GM11168 (cell line): ENCODE data around the gene SLC2A2.

Source experiments
- in situ Hi-C: fragments of 300-500 bp; cut with MboI; formaldehyde crosslinking; loops from one replicate; pipeline ENCODE4 v1.12.0; 2022; ENCODE audit warnings: low sequenced_read_pairs; ENCODE audit not compliant: unreplicated experiment

The SLC2A2 gene

DNA sequence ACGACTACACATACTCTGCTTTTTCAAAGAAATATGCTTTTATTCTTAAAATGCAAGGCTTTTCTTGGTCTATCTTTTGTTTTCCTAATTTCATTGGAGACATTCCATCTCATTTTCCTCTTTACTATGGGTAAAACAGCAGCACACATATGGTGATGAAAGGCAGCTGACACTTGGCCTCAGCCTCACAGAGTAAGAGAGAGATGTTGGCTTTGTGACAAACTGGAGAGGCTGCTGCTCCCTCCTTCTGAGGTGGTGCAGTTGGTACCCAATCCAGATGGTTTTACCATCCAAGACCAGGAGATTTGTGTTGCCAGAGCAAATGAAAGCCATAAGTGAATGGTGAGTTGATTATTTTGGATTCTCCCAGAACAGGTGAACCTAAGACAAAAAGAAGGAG is 13.2 kb upstream of the SLC2A2 start:
- in situ Hi-C loops: no loop called here

DNA sequence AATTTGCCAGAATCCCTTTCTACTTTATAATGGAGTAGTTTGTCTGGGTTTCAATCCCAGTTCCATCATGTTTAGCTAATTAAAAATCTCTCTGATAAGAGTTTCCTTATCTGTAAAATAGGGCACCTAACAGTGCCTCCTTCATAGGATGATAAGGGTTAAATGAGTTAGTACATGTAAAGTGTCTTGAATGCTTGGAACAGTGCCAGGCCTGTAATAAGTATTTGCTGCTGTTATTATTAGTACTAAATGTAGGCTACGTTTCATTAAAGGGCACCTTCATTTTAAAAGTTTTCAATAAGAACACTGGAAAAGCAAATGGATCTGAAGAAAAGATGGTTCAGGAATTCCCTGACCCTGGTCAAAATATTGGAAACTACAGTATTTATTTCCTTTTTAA is 11.8 kb upstream of the SLC2A2 start:
- in situ Hi-C loops: no loop called here

DNA sequence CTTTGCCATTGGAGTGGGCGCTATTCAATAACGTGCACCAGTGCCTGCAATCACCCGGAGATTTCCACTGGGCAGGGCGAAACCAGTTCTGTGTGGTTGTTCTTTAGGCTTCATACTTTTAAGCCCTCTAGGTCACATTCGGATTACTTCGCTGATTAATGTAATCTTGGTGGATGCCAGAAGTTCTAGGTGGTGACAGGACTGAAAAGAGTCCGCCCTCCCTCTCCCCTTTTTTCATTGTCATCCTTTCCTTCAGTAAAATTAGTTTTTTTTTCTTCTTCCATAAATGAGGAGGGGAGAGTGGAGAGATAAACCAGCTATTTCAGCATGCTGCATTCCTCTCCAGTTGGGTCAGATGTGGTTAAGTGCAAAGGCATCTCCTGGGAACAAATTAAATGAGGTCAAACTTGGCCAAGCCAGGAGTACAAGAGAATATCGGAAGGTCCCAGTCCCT is 2.3 kb upstream of the SLC2A2 start:
- in situ Hi-C loops: no loop called here

DNA sequence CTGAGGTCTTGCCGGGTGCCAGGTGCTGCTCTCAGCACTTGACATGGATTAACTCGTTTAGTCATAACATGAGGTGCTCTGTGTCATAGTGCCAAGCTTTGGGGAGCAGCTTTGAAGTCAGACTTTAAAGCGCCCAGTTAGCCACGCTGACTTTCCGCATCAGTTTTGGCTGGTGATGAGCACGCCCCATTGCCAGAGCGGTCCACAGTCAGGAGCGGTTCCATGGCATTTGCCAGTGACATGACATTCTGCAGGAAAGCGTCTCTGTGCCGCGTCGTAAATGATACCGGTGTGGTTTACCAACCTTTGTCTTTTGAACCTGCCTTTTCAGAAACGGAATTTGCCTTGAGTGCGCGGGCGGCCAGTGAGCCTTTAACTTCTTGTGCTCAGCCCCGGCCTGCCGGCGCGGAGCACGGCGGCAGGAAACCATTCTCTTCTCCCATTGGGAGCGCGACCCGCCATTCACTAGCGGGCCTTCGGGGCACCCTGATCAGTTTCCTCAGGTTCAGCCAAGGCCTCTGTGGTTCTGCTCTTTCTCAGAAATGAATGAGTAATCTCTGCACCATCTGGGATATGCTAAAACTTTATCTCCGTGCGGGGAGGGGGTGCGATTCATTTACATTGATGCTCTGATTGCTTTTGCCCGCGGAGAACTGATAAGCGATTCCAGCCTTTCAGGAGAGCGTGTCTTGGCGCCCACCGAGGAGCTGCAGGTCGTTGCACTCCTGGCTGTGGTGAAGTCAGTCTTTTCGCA is 1.7 kb upstream of the SLC2A2 start:
- in situ Hi-C loops: no loop called here

DNA sequence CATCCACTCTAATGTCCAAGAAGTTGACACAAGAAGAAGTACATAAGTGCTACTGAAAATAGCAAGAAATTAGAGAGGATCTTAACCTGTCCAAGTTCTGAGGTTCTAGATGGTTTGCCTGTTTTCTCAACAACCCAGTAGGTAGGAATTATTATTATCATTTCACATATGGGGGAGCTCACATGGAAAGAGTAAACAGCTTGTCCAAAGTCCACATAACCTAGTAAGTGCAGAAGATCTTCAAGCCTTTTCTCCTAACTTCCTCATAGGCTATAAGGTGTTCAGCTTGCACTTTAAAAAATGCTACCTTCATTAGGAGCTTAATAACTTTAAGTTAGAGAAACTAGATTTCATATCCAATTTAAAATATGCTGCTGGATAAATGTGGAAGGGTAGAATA is 3.0 kb downstream of the SLC2A2 start:
- in situ Hi-C loops: no loop called here

DNA sequence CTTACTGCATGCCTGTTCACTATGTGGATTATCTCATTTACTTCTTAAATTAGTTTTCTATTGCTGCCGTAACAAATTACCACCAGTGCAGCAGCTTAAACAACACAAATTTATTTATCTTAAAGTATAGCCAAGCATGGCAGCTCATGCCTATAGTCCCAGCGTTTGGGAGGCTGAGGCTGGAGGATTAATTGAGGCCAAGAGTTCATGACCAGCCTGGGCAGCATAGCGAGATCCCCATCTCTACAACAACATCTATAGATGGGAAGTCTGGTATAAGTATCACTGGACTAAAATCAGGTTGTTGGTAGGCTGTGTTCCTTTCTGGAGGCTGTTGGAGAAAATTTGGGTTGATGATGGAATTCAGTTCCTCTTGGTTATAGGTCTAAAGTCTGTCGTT is 5.1 kb downstream of the SLC2A2 start:
- in situ Hi-C loops: no loop called here

DNA sequence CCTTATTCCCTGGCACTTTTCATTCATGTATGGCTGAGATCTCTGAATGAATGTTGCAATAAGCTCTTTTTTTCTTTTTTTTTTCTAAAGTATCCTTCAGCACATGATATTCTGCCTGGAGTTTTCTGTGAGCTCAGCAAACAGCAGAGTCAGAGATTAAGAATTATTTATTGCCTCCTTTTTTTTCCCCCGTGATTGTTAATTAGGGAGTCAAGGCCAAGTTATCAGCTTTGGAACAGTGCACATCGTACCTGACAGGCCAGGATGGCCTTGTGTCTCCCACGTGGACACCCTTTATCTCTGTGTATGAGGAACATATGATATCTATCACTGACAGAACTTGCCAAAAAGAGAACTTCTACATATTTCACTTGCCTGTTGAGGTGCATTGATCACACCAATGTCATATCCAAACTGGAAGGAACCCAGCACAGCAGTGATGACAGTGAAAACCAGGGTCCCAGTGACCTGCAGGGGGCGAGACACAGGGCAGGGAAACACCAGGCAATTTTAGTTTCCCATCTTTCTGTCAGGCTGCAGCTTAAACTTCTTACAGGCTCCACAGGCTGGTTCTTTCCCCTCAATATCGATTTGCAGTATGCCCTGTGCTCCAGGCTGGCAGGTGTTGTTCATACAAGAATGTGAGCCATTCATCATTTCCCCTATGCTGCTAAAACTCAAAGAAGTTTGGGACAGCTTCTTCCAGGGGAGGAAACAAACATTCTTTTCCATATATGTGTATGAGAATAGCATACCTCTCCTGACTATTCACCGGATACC is 8.2 kb downstream of the SLC2A2 start:
- in situ Hi-C loops: no loop called here

DNA sequence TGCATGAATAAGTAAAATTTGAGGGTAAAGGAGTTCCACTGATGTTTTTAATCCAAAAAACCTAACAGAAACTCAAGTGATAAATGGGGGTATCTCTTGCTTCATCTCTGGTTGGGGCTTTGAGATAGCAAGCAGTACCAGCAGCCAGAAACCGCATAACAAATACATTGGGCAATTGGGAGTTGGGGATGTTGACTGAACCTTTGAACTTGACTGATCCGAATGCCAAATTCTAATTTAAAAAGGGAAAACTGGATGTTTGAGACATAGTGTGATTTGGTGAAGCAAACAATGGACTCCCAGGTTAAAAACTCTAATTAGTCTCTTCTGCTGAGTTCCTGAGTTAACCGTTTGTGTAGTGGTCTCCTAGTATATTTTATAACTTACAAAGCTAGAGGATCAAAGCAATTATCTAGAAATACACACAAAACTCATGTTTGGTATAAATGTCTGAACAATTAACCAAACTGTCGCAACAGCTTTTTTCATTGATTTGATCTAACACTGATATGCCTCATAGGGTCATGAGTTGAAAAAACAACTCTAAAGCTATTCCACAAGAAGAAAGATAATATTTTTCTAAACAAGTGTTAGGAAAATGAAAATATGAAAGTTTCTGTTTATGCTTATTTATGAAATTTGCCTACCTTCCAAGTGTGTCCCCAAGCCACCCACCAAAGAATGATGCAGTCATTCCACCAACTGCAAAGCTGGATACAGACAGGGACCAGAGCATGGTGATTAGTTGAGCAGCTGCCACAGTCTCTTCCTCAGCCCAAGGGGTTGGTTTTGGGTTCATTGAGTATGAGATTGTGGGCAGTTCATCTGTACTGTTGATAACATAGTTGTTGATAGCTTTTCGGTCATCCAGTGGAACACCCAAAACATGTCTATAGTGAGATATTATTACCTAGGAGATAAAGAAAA is 12.4 kb downstream of the SLC2A2 start:
- in situ Hi-C loops: no loop called here

DNA sequence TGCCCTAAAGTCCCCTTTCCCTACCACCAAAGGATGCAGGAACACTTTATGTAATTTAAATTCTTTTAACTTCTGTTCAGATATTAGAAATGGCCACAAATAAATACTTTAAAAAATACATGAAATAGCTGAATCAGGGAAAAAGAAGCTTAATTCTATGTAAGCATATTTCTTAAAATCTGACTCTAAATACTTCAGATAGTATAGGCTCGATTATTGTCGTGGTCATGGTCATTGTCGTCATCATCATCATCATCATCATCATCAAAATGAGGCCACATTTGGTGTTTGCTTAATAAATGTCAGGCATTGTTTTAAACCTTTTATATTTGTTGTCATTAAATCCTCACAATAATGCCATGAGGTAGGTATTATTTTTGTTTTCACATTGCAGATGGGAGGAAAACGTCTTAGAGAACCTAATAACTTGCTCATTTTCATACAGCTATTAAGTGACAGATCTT is 14.6 kb downstream of the SLC2A2 start:
- in situ Hi-C loops: no loop called here

DNA sequence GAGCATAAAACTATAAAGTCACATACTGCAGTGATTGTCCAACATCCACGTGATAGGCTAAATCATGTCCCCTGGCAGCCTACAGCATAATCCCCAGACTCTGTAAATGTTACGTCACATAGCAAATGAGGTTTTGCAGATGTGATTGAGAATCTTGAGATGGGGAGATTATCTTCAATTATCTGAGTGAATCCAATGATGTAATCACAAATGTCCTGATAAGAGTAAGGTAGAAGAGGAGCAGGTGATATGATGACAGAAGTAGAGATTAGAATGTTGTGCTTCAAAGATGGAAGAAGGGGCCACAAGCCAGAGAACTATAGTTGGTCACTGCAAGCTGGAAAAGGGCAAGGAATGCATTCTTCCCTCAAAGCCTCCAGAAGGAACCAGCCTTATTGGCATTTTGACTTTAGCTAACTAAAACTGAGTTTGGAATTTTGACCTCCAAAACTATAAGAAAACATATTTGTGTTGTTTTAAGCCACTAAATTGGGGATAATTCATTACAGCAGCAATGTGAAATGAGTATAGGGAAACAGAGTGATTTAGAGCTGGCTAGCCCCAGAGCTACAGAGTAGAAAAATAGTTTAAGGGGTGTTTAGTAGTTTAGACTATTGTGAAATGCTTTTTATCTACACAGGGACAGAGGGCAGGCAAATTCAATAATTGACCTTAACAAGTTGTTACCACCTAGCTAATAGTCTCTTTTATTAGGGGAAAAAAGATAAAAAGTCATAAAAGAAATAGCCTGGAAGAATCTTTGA is 15.2 kb downstream of the SLC2A2 start:
- in situ Hi-C loops: no loop called here

DNA sequence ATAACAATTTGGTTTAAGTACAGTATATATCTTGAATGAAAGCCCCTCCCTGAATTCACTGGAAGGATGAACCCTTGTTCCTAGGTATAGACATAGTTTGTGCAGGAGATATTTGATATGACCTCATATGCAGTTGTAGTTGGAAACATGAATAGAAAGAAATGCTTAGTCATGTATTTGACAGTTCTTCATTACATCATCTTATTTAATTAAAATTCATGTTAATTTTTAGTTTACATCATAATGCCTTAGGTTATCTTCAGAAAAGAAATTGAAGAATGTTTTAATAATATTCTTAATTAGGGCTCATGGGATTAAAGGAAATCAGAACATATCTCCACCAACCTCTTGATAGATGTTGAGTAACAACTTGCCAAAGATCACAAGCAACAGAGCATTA is 19.2 kb downstream of the SLC2A2 start:
- in situ Hi-C loops: no loop called here

DNA sequence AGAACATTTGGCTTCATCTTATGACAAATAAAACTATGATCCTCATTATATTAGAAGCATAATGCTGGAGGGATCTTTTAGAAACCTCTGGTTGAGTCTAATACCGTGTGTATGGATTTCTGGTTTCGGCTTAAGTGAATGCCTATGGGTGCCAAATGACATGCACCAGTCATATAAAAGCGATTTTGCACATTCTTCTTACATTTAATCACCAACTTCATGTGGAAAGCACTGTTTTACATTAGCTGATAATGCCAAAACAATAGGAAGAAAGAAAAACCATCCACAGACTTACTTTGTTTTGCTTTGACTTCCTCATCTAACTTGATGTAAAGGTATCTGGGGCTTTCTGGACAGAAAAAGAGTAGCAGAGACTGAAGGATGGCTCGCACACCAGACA is 20.9 kb downstream of the SLC2A2 start:
- in situ Hi-C loops: no loop called here

DNA sequence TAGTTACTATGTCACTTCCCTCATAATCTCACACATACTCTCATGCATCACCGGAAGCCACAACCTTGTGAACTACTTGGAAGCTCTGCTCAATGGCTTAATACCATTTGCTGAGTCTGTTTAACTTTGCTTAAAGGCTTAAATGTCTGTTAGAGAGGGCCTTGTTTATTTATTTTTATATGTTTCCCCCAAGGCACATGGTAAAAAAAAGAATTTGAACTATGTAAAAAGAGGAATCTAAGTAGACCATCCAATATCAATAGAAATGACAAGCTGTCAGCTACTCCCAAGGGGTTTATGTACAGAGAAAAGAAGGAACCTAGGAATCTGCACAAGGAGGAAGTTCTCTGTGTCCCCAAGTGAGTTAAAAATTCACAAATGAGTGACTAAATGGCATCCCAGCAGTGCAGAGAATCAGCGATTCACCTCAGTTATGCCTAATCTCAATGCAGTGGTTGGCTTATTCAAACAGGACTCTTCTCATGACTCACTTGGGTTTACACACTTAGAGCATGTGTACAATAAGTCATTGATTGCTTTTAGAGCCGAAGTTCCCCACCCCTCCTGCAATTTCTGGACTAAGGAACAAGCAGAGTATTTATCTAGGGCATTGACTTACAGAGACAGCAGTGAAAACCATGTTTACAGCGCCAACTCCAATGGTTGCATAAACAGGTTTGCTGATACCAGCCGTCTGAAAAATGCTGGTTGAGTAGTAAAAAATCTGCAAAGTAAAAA is 24.4 kb downstream of the SLC2A2 start:
- in situ Hi-C loops: no loop called here

DNA sequence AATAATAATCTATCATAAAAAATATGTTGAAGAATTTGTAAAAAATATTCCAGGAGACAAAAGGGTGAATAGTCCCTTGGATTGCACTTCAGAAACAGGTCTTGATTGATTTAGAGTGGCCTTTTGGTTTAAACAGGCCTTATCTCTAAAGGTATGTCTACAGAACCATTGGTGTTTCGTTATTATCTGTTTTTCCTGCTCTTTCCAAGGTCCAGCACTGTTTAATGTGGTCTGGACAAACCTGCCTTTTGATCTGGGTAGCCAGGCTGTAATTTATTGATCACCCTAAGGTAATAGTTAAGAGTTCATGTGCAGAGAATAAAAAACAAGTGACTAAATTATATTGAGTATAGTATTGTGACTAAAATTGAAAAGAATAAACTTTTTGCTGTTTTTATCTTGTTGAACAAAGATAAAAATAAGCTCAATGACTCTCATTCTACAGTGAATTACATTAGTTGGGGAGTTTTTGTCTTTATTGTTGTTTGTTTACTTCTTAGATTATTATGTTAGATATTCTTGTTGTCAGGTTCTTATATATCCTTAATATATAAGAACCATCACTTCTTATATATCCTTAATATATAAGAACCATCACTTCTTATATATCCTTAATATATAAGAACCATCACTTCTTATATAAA is 25.1 kb downstream of the SLC2A2 start:
- in situ Hi-C loops: no loop called here

DNA sequence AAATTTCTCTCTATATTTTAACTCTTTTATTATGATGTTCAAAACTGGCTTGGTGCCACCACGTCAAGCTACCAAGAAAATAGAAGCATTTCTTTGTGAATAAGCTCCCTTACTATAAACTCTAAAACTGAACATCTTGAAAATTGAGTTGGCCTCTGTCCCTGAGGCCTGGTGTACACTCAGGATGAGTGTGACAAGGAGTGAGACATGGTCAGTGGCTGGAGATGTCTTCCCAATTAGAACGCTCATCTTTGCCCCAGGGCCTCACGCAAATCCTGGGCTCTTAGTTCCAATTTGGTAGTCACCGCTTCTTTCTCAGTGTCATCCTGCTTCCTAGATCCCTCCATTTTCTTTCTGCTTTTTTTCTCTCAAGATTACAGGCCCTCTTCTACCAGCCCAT is 26.2 kb downstream of the SLC2A2 start:
- in situ Hi-C loops: no loop called here

DNA sequence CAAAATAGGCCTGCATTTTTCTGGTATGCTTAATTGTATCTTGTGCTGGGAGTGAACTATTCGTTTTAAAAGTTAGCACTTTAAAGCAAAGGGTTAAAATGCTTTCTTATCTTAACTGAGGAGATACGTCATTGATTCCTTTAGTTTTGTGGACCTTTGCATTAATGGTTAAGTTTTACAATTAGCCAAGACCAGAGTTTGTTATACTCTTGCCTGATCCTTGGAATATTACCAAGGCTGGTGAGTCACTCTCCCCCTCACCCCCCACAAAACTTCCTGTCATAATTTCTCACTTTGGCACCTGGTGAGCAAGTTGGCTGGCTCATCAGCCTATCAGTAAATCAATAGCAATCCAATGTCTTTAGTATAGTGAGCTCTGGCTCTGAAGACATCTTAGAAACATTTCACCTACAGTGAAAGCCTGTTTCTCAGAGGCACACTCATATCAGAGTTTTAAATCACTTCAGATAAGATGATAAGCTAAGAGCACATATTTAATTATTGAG is 26.7 kb downstream of the SLC2A2 start:
- in situ Hi-C loops: no loop called here

DNA sequence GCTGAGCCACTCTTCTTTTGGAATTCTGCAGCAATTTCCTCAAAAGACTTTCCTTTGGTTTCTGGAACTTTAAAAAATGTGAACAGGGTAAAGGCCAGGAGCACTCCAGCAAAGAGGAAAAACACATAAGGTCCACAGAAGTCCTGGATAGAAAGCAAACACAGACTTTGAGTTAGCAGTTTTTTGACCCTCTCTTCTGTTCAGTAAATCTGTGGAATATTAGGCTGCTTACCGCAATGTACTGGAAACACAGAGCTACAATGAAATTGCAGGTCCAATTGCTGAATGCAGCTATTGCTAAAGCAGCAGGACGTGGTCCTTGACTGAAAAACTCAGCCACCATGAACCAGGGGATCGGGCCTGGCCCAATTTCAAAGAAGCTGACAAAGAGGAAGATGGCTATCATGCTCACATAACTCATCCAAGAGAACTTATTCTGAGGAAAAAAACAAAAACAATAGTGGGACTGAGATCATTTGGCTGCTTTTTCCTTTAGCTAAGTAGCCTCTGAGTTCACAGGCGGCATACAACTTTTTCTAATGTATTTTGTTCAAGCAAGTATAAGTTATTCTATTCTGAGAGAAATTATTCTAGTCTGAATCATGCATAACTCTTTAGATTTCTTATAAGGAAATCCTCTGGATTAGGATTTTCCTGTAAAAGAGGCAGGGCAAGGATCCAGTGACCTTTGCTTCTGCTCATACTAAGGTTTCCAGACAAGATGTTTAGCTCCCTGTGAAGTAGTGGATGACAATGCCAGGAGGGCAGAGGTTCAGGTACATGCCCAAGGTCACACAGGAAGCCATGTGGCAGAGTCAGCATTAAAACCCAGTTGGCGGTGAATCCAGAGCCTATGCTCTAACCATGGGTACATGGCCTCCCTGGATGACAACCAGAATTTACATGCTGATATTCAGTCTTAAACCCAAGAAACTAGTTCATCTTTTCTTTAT is 28.3 kb downstream of the SLC2A2 start:
- in situ Hi-C loops: no loop called here
